ENCODE results near the gene LRRTM4. TPM values are rescaled to one million over a fixed set of nuclear protein-coding genes. Genes with fewer than 3 reads are reported as not detected.

LRRTM4 gene
- total RNA-seq, 1 experiment from 2014 or later, result 0.23 TPM

GRCh38 chr2:77567723-77568122 lies 45.5 kb upstream of the LRRTM4 start:
- no peaks in the 10 kb centered on the region for H3K27me3 ChIP-seq (ENCODE audit: control insufficient read depth, insufficient read depth, low read length)
- peak; percentile 85 for TF ChIP-seq TCF7L2 (IDR thresholded peaks at IDR 0.05; ENCODE audit: low read depth, low read length)
- TF ChIP-seq, protein P1, sequence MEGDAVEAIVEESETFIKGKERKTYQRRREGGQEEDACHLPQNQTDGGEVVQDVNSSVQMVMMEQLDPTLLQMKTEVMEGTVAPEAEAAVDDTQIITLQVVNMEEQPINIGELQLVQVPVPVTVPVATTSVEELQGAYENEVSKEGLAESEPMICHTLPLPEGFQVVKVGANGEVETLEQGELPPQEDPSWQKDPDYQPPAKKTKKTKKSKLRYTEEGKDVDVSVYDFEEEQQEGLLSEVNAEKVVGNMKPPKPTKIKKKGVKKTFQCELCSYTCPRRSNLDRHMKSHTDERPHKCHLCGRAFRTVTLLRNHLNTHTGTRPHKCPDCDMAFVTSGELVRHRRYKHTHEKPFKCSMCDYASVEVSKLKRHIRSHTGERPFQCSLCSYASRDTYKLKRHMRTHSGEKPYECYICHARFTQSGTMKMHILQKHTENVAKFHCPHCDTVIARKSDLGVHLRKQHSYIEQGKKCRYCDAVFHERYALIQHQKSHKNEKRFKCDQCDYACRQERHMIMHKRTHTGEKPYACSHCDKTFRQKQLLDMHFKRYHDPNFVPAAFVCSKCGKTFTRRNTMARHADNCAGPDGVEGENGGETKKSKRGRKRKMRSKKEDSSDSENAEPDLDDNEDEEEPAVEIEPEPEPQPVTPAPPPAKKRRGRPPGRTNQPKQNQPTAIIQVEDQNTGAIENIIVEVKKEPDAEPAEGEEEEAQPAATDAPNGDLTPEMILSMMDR (IDR thresholded peaks at IDR 0.05), result no peak
- POLR2A ChIA-PET, result no interaction called here
- no TSS peak for BruUV-seq (replicated peaks)
- H3K36me3 ChIP-seq (ENCODE audit: control insufficient read depth, insufficient read depth, low read length), result no peaks in the 10 kb centered on the region
- intact Hi-C loops (cut with micrococcal nuclease; ENCODE audit: unreplicated experiment) (no loop called here), in situ Hi-C loops (cut with HindIII; ENCODE audit: low pct_unique_long_range_greater_than_20kb, low sequenced_read_pairs) (no loop called here)
- H3K27ac ChIP-seq (ENCODE audit: low read length), result peak overlapping the region; percentile 40; the same call in 1 of the 2 replicates
- DNase-seq (ENCODE audit: low read depth, low spot score) (no peak), ATAC-seq (peak; percentile 80; the same call in 1 of the 2 replicates)
- H3K9me3 ChIP-seq (ENCODE audit: control insufficient read depth, insufficient read depth, low read depth, low read length), result no peaks in the 10 kb centered on the region; the same call in 1 of the 2 replicates
- CTCF ChIA-PET, result no interaction called here
- H3K4me3 ChIP-seq (ENCODE audit: low read depth in 2 of 2, low read length in 2 of 2), result no peak overlapping the region
- H3K4me1 ChIP-seq (ENCODE audit: control insufficient read depth, insufficient read depth, low read length), result no peaks in the 10 kb centered on the region

- DNase-seq (ENCODE audit: low read depth, low spot score) (no peak), ATAC-seq (no peak)
- Histone ChIP-seq H3K4me3 (ENCODE audit: low read depth in 2 of 2, low read length in 2 of 2) (no peak overlapping the region), H3K4me1 (ENCODE audit: control insufficient read depth, insufficient read depth, low read length) (no peaks in the 10 kb centered on the region), H3K36me3 (ENCODE audit: control insufficient read depth, insufficient read depth, low read length) (no peaks in the 10 kb centered on the region), H3K27me3 (ENCODE audit: control insufficient read depth, insufficient read depth, low read length) (no peaks in the 10 kb centered on the region), H3K27ac (ENCODE audit: low read length) (peak overlapping the region; percentile 65; the same call in 1 of the 2 replicates), H3K9me3 (ENCODE audit: control insufficient read depth, insufficient read depth, low read depth, low read length) (no peaks in the 10 kb centered on the region)
- intact Hi-C loops (cut with micrococcal nuclease; ENCODE audit: unreplicated experiment) (no loop called here), in situ Hi-C loops (cut with HindIII; ENCODE audit: low pct_unique_long_range_greater_than_20kb, low sequenced_read_pairs) (no loop called here)
- ChIA-PET CTCF (no interaction called here), POLR2A (no interaction called here)
- BruUV-seq (replicated peaks), result no TSS peak
- TF ChIP-seq TCF7L2 (IDR thresholded peaks at IDR 0.05; ENCODE audit: low read depth, low read length) (no peak), REST (IDR thresholded peaks at IDR 0.05; ENCODE audit: insufficient read depth in 1 of 2, low read depth in 2 of 2, low read length in 1 of 2) (no peak), SIN3A (IDR thresholded peaks at IDR 0.05; ENCODE audit: borderline replicate concordance, insufficient read depth, low read depth, low read length) (no peak), POLR2AphosphoS5 (IDR thresholded peaks at IDR 0.05; ENCODE audit: low read depth, low read length) (no peak)
- TF ChIP-seq, protein P1 (IDR thresholded peaks at IDR 0.05), result no peak
These were observed 44.4 kb upstream of the LRRTM4 start for GRCh38 chr2:77566582-77566981.
